LHCN-M2 (cell line): ENCODE measurements around the gene HOXA7. TPM values are rescaled to one million over a fixed set of nuclear protein-coding genes. Genes with fewer than 3 reads are reported as not detected.
A peak's percentile ranks its signal among the peaks of the same experiment; 100 is the strongest.

Source experiments
- DNase-seq: peaks from one replicate; pipeline ENCODE4 v3.0.0-alpha.2; 2012; ENCODE audit warnings: low read depth
- total RNA-seq: library from RNA; depleted of rRNA; stranded (reverse); fragments of >200 nt; gene quantifications from 2 replicates; pipeline ENCODE4 v1.2.3, GENCODE V29; 2014

The HOXA7 gene
- total RNA-seq, 1 experiment from 2014 or later, result 8.3 TPM

DNA sequence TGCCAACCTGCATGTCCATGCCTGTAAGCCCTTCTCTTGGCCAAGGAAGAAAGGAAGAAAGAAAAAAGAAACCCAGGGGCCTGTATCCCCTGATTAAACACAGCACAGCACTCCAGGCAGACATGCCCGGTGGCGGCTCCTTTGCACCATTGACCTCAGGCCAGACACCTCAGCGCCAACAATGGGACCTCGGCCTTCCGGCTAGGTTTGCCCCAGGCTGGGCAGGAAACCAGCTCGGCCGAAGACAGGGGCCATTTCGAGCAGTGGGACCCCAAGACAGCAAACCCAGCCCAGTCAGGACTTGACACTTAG, 14.8 kb upstream of the HOXA7 start:
- no peak for DNase-seq

- no peak for DNase-seq
Measured at GRCh38 chr7:27170426-27171324, 14.2 kb upstream of the HOXA7 start.

GRCh38 chr7:27169658-27170425, 13.4 kb upstream of the HOXA7 start:
- no peak for DNase-seq

- no peak for DNase-seq
Measured at GRCh38 chr7:27168265-27168947, 11.9 kb upstream of the HOXA7 start.

GRCh38 chr7:27167916-27168264, 11.4 kb upstream of the HOXA7 start:
- DNase-seq, result no peak

GRCh38 chr7:27166531-27167505, 10.3 kb upstream of the HOXA7 start:
- no peak for DNase-seq

DNA sequence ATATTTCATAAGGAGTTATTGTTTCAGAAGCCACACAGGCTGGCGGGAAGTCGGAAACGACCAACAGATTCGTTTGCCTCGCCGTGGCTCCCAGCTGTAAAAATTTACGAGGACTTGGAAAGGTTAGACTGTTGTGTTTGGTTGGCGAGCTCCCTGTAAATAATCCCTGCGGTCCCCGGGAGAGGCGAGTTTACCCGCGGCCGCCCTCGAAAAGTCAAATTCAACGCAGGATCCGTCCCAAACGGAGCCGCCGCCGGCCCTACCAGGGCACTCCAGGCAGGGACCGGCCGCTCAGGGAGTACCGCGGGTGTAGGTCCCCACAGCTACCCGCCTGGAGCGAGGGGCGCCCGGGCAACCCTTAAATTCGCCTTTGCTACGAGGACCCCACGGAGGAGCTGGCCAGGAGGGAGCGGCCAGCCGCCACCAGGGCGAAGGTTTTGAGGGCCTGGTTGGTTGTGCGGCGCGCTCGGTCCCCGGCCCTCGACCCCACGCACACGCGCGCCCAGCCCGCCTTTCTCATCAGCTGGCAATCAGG, 9.6 kb upstream of the HOXA7 start:
- DNase-seq, result no peak

GRCh38 chr7:27165089-27165995, 8.9 kb upstream of the HOXA7 start, which contains the start of gene HOXA9:
TSS of gene HOXA9 (minus strand) at chr7:27165537. CDS start at chr7:27165457, 80 bp downstream.
- peak; percentile 88 for DNase-seq

DNA sequence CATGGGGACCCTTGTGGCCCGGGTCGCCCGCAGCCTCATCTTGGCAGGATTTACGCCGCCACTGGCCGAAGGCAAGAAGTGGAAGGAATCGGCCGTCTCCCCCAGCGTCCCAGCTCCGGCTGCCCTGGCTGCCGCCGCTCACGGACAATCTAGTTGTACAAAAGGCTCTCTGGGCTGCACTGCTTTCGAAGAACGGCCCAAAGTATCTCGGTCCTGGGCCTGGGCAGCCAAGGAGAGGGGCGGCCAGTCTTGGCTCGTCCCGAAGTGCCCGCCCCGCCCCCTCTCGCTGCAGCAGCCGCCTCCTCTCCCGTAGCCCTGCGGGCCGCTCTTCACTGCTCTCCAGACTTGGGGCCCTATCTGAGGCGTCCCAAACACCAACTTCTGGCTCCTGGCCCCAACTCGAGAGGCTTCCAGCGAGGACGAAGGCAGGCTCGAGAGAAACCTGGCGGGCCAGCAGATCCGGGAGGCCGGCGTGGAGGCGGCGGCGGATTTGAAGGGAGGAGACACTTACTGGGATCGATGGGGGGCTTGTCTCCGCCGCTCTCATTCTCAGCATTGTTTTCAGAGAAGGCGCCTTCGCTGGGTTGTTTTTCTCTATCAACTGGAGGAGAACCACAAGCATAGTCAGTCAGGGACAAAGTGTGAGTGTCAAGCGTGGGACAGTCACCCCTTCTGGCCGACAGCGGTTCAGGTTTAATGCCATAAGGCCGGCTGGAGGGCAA, 8.1 kb upstream of the HOXA7 start:
- DNase-seq, result no peak

GRCh38 chr7:27164045-27164366, 7.5 kb upstream of the HOXA7 start:
- DNase-seq, result no peak

- DNase-seq, result no peak
Measured at GRCh38 chr7:27163288-27164044, 7.0 kb upstream of the HOXA7 start.

- no peak for DNase-seq
Measured at GRCh38 chr7:27162561-27163287, 6.2 kb upstream of the HOXA7 start.

DNA sequence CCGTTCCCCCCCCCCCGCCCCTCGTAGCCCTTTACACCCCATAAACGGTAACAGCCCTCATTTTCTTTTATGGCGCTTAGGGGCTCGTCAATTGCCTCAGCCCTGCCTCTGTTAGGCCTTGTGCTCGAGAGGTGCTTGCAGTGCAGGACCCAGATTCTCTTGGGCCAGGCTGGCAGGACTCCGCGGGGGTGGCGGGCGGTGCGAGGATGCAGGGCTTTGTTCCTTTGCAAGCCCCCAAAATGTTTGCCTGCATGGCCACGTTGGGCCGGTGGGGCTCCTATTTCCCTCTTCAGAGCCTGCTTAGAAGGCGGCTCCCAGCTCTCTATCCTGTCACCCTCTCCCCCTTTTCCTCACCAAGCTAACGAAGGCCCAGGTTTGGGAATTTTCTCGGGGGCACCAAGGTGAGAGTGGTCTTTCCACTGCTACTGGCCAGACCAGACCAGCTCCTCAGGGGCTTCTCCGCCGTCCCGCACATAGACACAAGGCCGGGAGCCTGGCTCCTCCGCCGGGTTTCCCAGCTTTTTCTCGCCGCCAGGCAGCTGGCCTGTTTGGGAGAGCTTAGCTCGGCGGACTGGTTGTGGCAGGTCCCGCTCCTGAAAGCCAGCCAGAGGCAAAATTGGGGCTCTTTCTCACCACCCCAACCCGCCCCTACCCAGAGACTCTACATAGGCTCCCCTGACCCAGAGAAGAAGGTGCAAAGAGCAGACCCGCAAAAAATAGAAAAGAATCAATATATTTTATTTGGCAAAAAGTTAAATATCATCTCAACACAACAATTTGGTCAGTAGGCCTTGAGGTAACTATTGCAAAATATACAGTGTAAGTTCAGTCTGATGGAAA, 5.5 kb upstream of the HOXA7 start:
- DNase-seq, result no peak

DNA sequence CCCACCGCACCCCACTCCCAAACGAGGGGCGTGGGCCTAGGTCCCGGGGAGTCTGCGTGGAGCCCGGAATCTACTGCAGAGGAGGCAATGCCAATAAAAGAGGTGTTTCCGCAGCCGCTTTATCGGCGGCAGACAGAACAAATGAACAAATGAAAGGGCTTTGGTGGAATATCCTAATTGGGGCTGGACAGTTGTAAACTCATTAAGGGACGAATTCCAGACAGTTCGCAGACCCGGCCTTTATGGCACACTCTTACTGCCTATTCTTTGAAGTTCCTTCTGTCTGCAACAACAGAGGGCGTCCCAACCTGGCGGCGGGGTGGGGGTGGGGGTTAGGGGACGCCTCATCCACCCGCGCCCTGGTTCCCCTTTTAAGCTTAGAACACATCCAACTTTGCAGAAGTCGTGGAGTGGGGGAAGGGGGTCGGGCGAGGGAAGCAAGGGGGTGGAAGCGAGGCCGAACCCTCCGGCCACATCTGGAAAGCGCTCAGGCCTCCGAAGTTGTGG, 4.8 kb upstream of the HOXA7 start:
- DNase-seq, result no peak

- peak; percentile 84 for DNase-seq
Measured at GRCh38 chr7:27160546-27161213, 4.2 kb upstream of the HOXA7 start.

- DNase-seq, result no peak
Measured at GRCh38 chr7:27160145-27160545, 3.7 kb upstream of the HOXA7 start.
